ENCODE results near the gene GP1BB.

Gene GP1BB

DNA sequence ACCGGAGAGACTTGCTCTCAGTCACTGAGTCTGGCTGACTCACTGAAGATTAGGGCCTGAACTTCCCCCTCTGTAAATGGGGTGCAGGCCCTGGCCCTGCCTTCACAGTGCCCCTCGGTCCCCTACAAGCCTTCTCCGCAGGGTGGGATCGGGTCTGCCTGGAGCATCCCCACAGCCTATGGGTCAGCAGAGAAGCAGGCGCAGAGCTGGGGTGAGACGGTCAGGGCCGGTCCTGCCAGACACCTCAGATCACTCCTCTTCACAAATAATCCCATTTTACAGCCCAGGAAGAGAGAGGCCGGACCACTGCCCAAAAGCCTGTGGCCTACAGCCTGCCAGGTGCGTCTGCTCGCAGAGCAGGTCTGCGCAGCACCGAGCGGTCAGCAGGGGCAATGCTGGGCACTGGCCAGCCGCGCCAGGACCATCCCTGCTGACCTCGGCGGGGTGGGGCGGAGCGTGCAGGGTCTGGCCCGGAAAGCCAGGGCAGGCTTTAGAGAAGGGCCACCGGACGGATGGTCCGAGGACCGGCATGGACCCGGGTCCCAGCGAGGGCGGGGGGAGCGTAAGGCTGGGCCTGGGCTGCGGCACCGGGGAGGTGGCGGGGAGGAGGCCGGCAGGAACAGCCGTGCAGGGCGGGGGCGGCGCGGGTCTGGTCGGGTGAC, 9.6 kb upstream of the GP1BB start:
- FAIRE-seq, result peak; percentile 93
- DNase-seq (ENCODE audit: low spot score), result peak; percentile 64

- DNase-seq (ENCODE audit: low spot score) (peak; percentile 73), FAIRE-seq (peak; percentile 63)
These were observed 8.8 kb upstream of the GP1BB start, which contains the start of gene SEPTIN5 for GRCh38 chr22:19714312-19715187. TSS of gene SEPTIN5 (plus strand) at chr22:19714503. CDS start at chr22:19714589, 86 bp downstream.

DNA sequence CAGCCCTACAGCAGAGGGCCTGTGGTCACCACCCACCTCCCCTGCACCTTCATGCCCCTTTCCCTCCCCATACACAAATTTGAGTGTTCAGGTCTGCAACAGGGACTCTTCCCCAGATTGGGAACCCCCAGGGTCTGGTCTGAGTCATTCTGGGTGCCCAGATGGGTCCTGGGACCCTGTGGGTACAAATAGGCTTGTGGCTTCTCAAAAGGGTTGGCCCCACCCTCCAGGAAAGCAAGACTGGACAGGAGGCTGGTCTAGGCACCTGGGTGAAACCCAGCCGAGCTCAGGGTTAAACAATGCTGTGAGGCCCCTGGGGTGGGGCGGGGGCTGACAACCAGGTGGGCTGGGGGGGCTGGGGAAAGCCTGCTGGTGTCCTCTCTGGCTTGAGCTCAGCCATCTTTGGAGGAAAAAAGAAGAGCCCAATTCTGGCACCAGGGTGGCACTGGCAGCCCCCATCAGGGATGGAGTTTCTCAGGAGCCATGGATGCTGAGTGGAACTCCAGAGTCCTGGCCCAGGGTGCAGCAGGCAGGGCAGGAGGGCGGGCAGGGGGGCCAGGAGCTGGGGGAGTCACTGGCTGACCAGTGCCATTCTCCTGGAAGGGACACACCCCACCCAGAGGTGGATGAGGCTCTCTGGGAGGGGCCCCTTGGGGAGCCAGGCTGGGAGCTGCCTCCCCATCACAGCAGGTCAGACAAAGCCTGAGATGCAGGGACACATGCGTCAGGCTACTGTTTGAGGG, 8.0 kb upstream of the GP1BB start:
- no peak for DNase-seq (ENCODE audit: low spot score)

GRCh38 chr22:19716041-19716828, 7.1 kb upstream of the GP1BB start:
- no peak for DNase-seq (ENCODE audit: low spot score)
- no peak for FAIRE-seq

More for the DNA sequence above, 8.0 kb upstream of the GP1BB start:
- FAIRE-seq, result peak; percentile 81

DNA sequence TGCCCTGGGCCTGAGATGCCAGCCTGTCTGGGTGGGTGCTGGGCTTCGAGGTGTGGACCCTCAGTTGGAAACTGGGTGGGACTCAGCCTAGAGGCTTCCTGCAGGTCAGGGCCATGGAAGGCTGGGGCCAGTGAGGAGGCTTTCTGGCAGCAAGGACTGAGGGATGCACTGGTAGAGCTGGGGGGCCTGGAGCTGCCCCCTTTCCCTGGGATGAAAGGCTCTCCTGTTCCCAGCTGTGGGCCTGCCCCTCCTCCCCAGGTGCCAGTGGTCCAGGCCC, 6.6 kb upstream of the GP1BB start:
- DNase-seq (ENCODE audit: low spot score), result no peak
- FAIRE-seq, result no peak

DNA sequence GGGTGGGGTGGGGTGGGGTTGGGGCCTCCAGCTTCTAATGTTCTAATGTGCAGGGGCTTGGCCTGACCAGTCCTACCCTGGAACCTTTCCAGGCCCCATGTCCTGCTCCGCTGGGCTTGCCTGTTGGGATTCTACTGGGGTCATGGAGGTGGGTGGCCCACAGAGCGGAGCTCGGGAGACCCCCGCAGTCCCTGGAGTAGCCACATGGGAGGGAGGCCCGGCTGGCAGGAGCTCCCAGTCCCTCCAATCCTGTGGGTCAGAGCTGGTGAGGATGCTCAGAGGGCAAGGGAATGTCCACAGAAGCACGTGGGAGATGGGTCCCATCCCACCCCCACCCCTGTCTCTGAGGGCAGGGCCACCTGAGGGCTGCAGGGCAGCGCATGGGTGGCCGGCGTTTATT, 6.2 kb upstream of the GP1BB start:
- DNase-seq (ENCODE audit: low spot score), result no peak
- FAIRE-seq, result no peak

DNA sequence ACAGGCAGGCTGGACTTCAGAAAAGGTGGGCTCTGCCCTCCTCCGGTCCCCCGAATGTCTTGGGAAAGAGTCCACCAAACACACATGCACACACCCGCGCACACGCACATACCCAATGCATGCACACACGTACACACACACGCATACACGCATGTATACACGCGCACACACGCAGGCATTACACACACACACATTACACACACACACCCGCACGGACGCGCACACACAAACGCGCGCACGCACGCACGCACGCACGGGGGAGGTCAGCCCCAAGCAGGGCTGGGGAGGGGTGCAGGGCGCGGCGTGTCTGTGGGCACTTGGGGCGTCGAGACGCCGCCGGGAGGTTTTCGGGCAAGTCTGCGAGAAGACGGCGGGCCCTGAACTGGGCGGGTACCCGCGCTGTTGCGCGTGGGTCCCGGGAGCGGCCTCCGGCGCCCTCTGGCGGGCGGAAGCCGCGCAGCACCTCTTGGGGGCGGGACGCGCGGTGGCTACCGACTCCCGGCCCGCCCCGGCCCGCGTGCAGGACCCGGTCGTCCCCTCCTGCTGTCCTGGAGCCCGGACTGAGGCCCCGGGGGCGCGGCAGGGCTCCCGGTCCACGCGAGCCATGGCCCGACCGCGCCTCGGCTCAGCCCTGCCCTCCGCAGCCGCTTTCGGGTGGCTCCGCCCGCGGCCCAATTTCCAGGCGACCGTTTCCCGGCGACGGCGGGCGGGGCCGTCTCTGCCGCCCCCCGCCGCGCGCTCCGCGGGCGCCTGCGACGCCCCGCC, 5.5 kb upstream of the GP1BB start:
- peak; percentile 100 for FAIRE-seq

GRCh38 chr22:19718456-19719049, 4.8 kb upstream of the GP1BB start:
- peak; percentile 89 for FAIRE-seq
- no peak for DNase-seq (ENCODE audit: low spot score)

More for the DNA sequence above, 5.5 kb upstream of the GP1BB start:
- DNase-seq (ENCODE audit: low spot score), result peak; percentile 96

- DNase-seq (ENCODE audit: low spot score) (peak; percentile 72), FAIRE-seq (peak; percentile 52)
These were observed 4.3 kb upstream of the GP1BB start for GRCh38 chr22:19719050-19719482.

DNA sequence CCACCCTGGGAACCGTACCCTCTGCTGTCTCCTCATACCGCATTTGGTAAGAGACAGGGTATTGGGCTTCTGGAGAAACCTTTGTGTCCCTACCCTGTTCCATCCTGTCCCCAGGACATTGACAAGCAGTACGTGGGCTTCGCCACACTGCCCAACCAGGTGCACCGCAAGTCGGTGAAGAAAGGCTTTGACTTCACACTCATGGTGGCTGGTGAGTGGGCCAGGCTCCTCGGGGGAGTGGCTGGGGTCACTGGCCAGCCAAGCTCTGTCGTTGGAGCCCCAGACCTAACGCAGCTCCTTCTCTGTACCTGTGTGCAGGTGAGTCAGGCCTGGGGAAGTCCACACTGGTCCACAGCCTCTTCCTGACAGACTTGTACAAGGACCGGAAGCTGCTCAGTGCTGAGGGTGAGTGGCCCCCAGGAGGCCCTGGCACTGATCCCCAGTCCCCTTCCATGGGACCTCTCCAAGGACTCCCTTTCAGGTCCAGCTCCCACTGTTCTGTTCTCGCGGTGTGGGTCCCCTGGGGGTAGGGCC, 3.8 kb upstream of the GP1BB start:
- peak; percentile 77 for FAIRE-seq
- DNase-seq (ENCODE audit: low spot score), result no peak

DNA sequence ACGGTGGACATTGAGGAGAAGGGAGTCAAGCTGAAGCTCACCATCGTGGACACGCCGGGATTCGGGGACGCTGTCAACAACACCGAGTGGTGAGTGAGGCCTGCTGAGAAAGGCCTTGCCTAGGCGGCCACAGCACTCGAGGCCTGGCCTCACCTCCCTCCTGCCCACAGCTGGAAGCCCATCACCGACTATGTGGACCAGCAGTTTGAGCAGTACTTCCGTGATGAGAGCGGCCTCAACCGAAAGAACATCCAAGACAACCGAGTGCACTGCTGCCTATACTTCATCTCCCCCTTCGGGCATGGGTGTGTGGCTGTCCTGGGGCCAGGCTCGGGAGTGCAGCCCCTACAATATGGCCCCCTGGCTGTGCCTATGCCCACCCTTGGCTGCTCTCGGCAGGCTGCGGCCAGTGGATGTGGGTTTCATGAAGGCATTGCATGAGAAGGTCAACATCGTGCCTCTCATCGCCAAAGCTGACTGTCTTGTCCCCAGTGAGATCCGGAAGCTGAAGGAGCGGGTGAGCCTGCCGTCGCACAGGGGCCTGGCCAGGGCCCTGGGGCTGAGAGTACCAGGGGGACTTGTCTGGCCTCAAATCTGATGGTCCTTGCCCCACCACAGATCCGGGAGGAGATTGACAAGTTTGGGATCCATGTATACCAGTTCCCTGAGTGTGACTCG, 3.0 kb upstream of the GP1BB start:
- FAIRE-seq (peak; percentile 89), DNase-seq (ENCODE audit: low spot score) (no peak)

GRCh38 chr22:19720999-19721329, 2.4 kb upstream of the GP1BB start:
- FAIRE-seq (peak; percentile 75), DNase-seq (ENCODE audit: low spot score) (no peak)

DNA sequence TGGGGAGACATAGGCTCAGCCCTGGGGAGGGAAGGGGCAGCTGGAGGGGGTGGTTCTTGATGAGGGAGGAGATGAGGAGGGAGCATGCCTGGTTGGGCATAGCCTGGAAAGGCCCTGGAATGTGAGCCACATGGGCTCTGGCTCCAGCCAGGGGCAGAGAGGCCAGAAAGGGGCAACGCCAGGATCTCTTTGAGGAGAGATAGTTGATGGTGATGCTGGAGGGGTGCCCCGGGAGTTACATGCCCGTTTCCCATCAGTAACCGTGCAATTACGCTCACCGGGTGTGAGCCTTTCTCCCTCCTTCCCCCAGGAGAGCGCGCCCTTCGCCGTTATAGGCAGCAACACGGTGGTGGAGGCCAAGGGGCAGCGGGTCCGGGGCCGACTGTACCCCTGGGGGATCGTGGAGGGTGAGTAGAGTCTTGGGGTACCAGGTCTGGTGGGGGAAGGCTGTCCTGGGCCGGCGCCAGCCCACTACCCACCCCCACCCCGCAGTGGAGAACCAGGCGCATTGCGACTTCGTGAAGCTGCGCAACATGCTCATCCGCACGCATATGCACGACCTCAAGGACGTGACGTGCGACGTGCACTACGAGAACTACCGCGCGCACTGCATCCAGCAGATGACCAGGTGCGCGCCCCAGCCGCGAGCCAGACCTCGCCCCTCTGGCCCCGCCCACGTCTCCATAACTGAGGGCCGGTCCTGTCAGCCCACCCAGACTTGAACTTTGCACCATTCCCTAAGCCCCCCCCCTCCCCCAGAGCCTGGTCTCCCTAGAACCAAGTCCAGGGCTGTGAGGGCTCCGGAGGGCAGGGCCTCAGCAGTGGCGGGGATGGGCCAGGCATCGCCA, 1.8 kb upstream of the GP1BB start:
- DNase-seq (ENCODE audit: low spot score), result no peak
- FAIRE-seq, result peak; percentile 76

GRCh38 chr22:19722178-19722981, 959 bp upstream of the GP1BB start:
- no peak for DNase-seq (ENCODE audit: low spot score)
- no peak for FAIRE-seq

DNA sequence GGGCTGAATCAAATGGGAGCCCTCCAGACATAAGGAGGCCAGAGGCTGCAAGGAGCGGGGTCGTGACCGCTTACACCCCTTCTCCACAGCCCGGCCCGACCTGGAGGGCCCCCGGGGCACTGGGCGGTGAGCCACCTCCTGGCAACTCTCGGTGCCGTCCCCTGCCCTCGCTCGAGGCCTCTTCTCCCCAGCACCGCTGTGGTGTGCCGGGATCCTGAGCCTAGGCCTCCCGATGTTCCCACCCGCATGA, 432 bp upstream of the GP1BB start:
- FAIRE-seq, result no peak

DNA sequence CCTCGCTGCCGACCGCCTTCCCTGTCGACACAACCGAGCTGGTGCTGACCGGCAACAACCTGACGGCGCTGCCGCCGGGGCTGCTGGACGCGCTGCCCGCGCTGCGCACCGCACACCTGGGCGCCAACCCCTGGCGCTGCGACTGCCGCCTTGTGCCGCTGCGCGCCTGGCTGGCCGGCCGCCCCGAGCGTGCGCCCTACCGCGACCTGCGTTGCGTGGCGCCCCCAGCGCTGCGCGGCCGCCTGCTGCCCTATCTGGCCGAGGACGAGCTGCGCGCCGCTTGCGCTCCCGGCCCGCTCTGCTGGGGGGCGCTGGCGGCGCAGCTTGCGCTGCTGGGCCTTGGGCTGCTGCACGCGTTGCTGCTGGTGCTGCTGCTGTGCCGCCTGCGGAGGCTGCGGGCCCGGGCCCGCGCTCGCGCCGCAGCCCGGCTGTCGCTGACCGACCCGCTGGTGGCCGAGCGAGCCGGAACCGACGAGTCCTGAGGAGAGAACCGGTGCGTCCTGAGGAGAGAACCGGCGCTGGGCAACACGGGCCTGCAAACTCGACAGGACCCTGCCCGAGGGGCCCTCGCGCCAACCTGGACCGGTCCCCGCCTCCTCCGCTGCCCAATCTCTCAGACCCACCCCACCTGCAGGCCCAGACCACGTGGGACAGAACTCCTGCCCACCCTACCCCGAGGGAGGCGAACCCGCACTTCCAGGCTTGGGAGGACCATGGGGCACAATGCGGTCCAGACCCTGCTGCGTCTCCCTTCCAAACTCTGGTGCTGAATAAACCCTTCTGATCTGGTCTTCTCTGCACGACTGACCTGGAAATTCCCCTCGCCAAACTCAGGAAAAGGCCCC, 866 bp downstream of the GP1BB start:
- no peak for FAIRE-seq

More for the DNA sequence above, 432 bp upstream of the GP1BB start:
- DNase-seq (ENCODE audit: low spot score), result no peak

More for the DNA sequence above, 866 bp downstream of the GP1BB start:
- DNase-seq (ENCODE audit: low spot score), result no peak
